H9 (cell line): Measurements from ENCODE around the gene PRKAG2. TPM values are rescaled to one million over a fixed set of nuclear protein-coding genes. Genes with fewer than 3 reads are reported as not detected.

Source experiments
- DNase-seq: peaks from one replicate; pipeline ENCODE4 v3.0.0-alpha.2; 2017
- H2AFZ ChIP-seq: one replicate; pipeline ENCODE4 v1.6.1; 2013; ENCODE audit warnings: mild to moderate bottlenecking, low read length, control low read depth, moderate library complexity
- H2AK5ac ChIP-seq: 2 replicates; pipeline ENCODE4 v1.6.1; 2013; ENCODE audit warnings: low read length, control low read depth, mixed read lengths; ENCODE audit not compliant: insufficient read length
- H2BK120ac ChIP-seq: one replicate; pipeline ENCODE4 v1.6.1; 2013; ENCODE audit warnings: low read depth, mild to moderate bottlenecking, low read length, control low read depth, inconsistent platforms; ENCODE audit not compliant: poor library complexity, severe bottlenecking
- H2BK12ac ChIP-seq: 2 replicates; pipeline ENCODE4 v1.6.1; 2013; ENCODE audit warnings: low read length, control low read depth, mixed read lengths, low read depth; ENCODE audit not compliant: insufficient read length
- H2BK15ac ChIP-seq: 2 replicates; pipeline ENCODE4 v1.6.1; 2013; ENCODE audit warnings: low read depth, low read length, control low read depth
- H2BK20ac ChIP-seq: one replicate; pipeline ENCODE4 v1.6.1; 2013; ENCODE audit warnings: low read depth, mild to moderate bottlenecking, low read length, control low read depth, inconsistent platforms; ENCODE audit not compliant: poor library complexity, severe bottlenecking
- H2BK5ac ChIP-seq: 2 replicates; pipeline ENCODE4 v1.6.1; 2013; ENCODE audit warnings: low read length, control low read depth, mixed read lengths; ENCODE audit not compliant: insufficient read length
- H3K14ac ChIP-seq: 2 replicates; pipeline ENCODE4 v1.6.1; 2013; ENCODE audit warnings: low read length, control low read depth; ENCODE audit not compliant: insufficient read depth
- H3K18ac ChIP-seq: 2 replicates; pipeline ENCODE4 v1.6.1; 2013; ENCODE audit warnings: low read depth, mild to moderate bottlenecking, mixed read lengths, low read length, control low read depth; ENCODE audit not compliant: insufficient read length
- H3K23ac ChIP-seq: 2 replicates; pipeline ENCODE4 v1.6.1; 2013; ENCODE audit warnings: low read length, control low read depth, mixed read lengths, low read depth; ENCODE audit not compliant: insufficient read length
- H3K23me2 ChIP-seq: 2 replicates; pipeline ENCODE4 v1.6.1; 2013; ENCODE audit warnings: low read depth, mild to moderate bottlenecking, mixed read lengths, low read length, control low read depth; ENCODE audit not compliant: insufficient read length, poor library complexity, severe bottlenecking
- H3K27ac ChIP-seq: 2 replicates; pipeline ENCODE4 v1.5.1; 2013; ENCODE audit warnings: low read length, control low read depth, mixed read lengths, low read depth; ENCODE audit not compliant: insufficient read length
- H3K27me3 ChIP-seq: 2 replicates; pipeline ENCODE4 v1.6.1; 2013; ENCODE audit warnings: low read length, control low read depth, inconsistent platforms; ENCODE audit not compliant: insufficient read depth
- H3K4ac ChIP-seq: 2 replicates; pipeline ENCODE4 v1.6.1; 2013; ENCODE audit warnings: low read depth, mild to moderate bottlenecking, control low read depth, inconsistent platforms, low read length, moderate library complexity
- H3K4me1 ChIP-seq: 2 replicates; pipeline ENCODE4 v1.6.1; 2013; ENCODE audit warnings: low read length, control low read depth, inconsistent platforms; ENCODE audit not compliant: insufficient read depth
- H3K4me2 ChIP-seq: 2 replicates; pipeline ENCODE4 v1.6.1; 2013; ENCODE audit warnings: low read length, control low read depth, mixed read lengths; ENCODE audit not compliant: insufficient read length, insufficient read depth
- H3K56ac ChIP-seq: 2 replicates; pipeline ENCODE4 v1.6.1; 2013; ENCODE audit warnings: low read depth, mild to moderate bottlenecking, mixed read lengths, low read length, control low read depth; ENCODE audit not compliant: insufficient read length
- H3K79me1 ChIP-seq: 2 replicates; pipeline ENCODE4 v1.6.1; 2013; ENCODE audit warnings: low read depth, mild to moderate bottlenecking, moderate library complexity, low read length, control low read depth, inconsistent platforms; ENCODE audit not compliant: insufficient read depth, poor library complexity, severe bottlenecking
- H3K79me2 ChIP-seq: 2 replicates; pipeline ENCODE4 v1.6.1; 2013; ENCODE audit warnings: low read length, control low read depth, inconsistent platforms; ENCODE audit not compliant: insufficient read depth
- H3K9ac ChIP-seq: 2 replicates; pipeline ENCODE4 v1.6.1; 2013; ENCODE audit warnings: low read length, control low read depth, mixed read lengths; ENCODE audit not compliant: insufficient read length; ENCODE audit errors: extremely low read depth
- H3K9me3 ChIP-seq: one replicate; pipeline ENCODE4 v1.6.1; 2013; ENCODE audit warnings: low read depth, low read length, inconsistent platforms; ENCODE audit not compliant: control insufficient read depth
- H3T11ph ChIP-seq: one replicate; pipeline ENCODE4 v1.6.1; 2013; ENCODE audit warnings: mild to moderate bottlenecking, low read length, control low read depth, inconsistent platforms
- H4K20me1 ChIP-seq: one replicate; pipeline ENCODE4 v1.6.1; 2013; ENCODE audit not compliant: control insufficient read depth, insufficient read length, insufficient read depth
- H4K5ac ChIP-seq: 2 replicates; pipeline ENCODE4 v1.6.1; 2013; ENCODE audit warnings: low read depth, mild to moderate bottlenecking, mixed read lengths, low read length, control low read depth; ENCODE audit not compliant: insufficient read length
- H4K8ac ChIP-seq: replicated peaks from 2 replicates; pipeline ENCODE4 v1.6.1; 2013; ENCODE audit warnings: low read length, control low read depth, mixed read lengths, low read depth; ENCODE audit not compliant: insufficient read length
- H4K91ac ChIP-seq: 2 replicates; pipeline ENCODE4 v1.6.1; 2013; ENCODE audit warnings: low read depth, mild to moderate bottlenecking, moderate library complexity, mixed read lengths, low read length, control low read depth; ENCODE audit not compliant: insufficient read length
- H3K27ac Mint-ChIP-seq, 3 experiments: 2 replicates in 2 of 3; 3 replicates in 1 of 3; pipeline ENCODE4 v1.8.0; 2020 to 2021; ENCODE audit warnings: mixed read lengths in 3 of 3, mild to moderate bottlenecking in 1 of 3, moderate library complexity in 1 of 3
- H3K27me3 Mint-ChIP-seq: 2 replicates; pipeline ENCODE4 v1.8.0; 2021; ENCODE audit warnings: low read depth, mild to moderate bottlenecking, moderate library complexity, mixed read lengths
- H3K36me3 Mint-ChIP-seq, 3 experiments: 2 replicates in 2 of 3; 3 replicates in 1 of 3; pipeline ENCODE4 v1.8.0; 2020 to 2021; ENCODE audit warnings: low read depth in 3 of 3, mixed read lengths in 3 of 3; ENCODE audit not compliant: insufficient read depth in 1 of 3
- H3K4me1 Mint-ChIP-seq, 2 experiments: 2 replicates each; pipeline ENCODE4 v1.8.0; 2020; ENCODE audit warnings: mixed read lengths in 2 of 2
- H3K4me3 Mint-ChIP-seq, 2 experiments: 2 replicates in 1 of 2; 3 replicates in 1 of 2; pipeline ENCODE4 v1.8.0; 2020 to 2021; ENCODE audit warnings: mild to moderate bottlenecking in 2 of 2, mixed read lengths in 2 of 2, moderate library complexity in 1 of 2
- H3K9me3 Mint-ChIP-seq, 2 experiments: 2 replicates in 1 of 2; 3 replicates in 1 of 2; pipeline ENCODE4 v1.8.0; 2020; ENCODE audit warnings: mild to moderate bottlenecking in 2 of 2, mixed read lengths in 2 of 2, moderate library complexity in 1 of 2
- CTCF ChIP-seq: fragments of 200-600 bp; sonication (generic); conservative IDR thresholded peaks from 3 replicates; pipeline ENCODE4 v1.8.0; 2021; ENCODE audit warnings: antibody characterized with exemption, mild to moderate bottlenecking
- WGBS: extraction: QIAGEN DNeasy Blood & Tissue Kit; methylation state at CpG from one replicate; pipeline ENCODE4 v1.1.7; 2013; ENCODE audit warnings: missing lambda C conversion rate, low lambda C conversion rate, mixed read lengths; ENCODE audit not compliant: insufficient read length; ENCODE audit errors: extremely low coverage; 5-methylcytosine and 5-hydroxymethylcytosine counted together
- total RNA-seq: library from RNA; stranded (reverse); gene quantifications from 2 replicates; pipeline ENCODE4 v1.2.1, GENCODE V29; 2021

Gene PRKAG2
- total RNA-seq, 1 experiment from 2014 or later: 11.8 TPM

GRCh38 chr7:151859111-151859947 is 17.6 kb downstream of the PRKAG2 start:
- no CpG with 5 or more reads among the region's 28 CpGs for WGBS
- Histone ChIP-seq H3K23ac (no peak overlapping the region), H4K20me1 (no peaks in the 10 kb centered on the region), H3K4me2 (no peak overlapping the region), H2AK5ac (no peak overlapping the region), H2BK120ac (no peak overlapping the region), H2BK20ac (no peak overlapping the region), H3K27ac (no peak overlapping the region), H3K9me3 (no peaks in the 10 kb centered on the region), H4K5ac (no peak overlapping the region), H4K8ac (no peak overlapping the region), H3K9ac (no peak overlapping the region), H2BK5ac (no peak overlapping the region), H2BK15ac (no peak overlapping the region), H3K56ac (no peak overlapping the region), H3K23me2 (no peaks in the 10 kb centered on the region), H3K4ac (no peak overlapping the region), H2BK12ac (no peak overlapping the region), H3K79me1 (no peaks in the 10 kb centered on the region), H2AFZ (no peak overlapping the region), H3K27me3 (no peaks in the 10 kb centered on the region), H3K4me1 (no peaks in the 10 kb centered on the region), H3T11ph (no peak overlapping the region), H3K18ac (no peak overlapping the region), H3K14ac (no peak overlapping the region; the same call in 1 of the 2 replicates), H4K91ac (no peak overlapping the region), H3K79me2 (no peaks in the 10 kb centered on the region)
- Mint-ChIP-seq H3K27me3 (no peaks in the 10 kb centered on the region; the same call in 1 of the 2 replicates), H3K36me3 (no peaks in the 10 kb centered on the region), H3K4me1 (peaks cover 0 to 6% of the 10 kb centered on the region in 2 experiments; a peak in 2 of 4 replicates), H3K9me3 (no peaks in the 10 kb centered on the region), H3K27ac (no peak overlapping the region; a peak in 1 of 7 replicates), H3K4me3 (no peak overlapping the region)
- DNase-seq: no peak
- no peak for TF ChIP-seq CTCF
